Hair follicle dermal papilla cell (primary cell): ENCODE data around the gene DKKL1. TPM values are rescaled to one million over a fixed set of nuclear protein-coding genes. Genes with fewer than 3 reads are reported as not detected.

ENCODE experiments used
- total RNA-seq: library from RNA; depleted of rRNA; stranded (reverse); fragments of >200 nt; gene quantifications from 2 replicates; pipeline ENCODE4 v1.2.3, GENCODE V29; 2012

DKKL1 gene
- total RNA-seq: 0.49 TPM in 1 of 2 replicates, not detected in the other

GRCh38 chr19:49363268-49364082, at the start of gene DKKL1:
Gene DKKL1, plus strand, starts transcription at chr19:49363877. Its CDS starts 122 bp downstream, at chr19:49363999.

GRCh38 chr19:49324801-49325576, 38.7 kb upstream of the DKKL1 start, which contains the start of gene SLC6A16:
Gene SLC6A16, minus strand, starts transcription at chr19:49325191. Its CDS starts 13,844 bp downstream, at chr19:49311347.

GRCh38 chr19:49335071-49335783, 28.4 kb upstream of the DKKL1 start, which contains the start of gene CD37:
Gene CD37, plus strand, starts transcription at chr19:49335406. Its CDS starts 135 bp downstream, at chr19:49335541.

GRCh38 chr19:49362048-49362928, 1.4 kb upstream of the DKKL1 start, which contains the start of gene TEAD2:
Gene TEAD2, minus strand, starts transcription at chr19:49362416. Its CDS starts 2,341 bp downstream, at chr19:49360075.

GRCh38 chr19:49387936-49388372, 24.3 kb downstream of the DKKL1 start, which contains the start of gene KASH5:
Gene KASH5, plus strand, starts transcription at chr19:49388249. Its CDS starts 2,635 bp downstream, at chr19:49390884.

GRCh38 chr19:49423071-49423984, 59.7 kb downstream of the DKKL1 start, which contains the start of gene PTH2:
Gene PTH2, minus strand, starts transcription at chr19:49423441. Its CDS starts 102 bp downstream, at chr19:49423339.

Other genes with a start within 250 kb of the DKKL1 start
- gene LIN7B, start 249.5 kb upstream of the DKKL1 start, total RNA-seq: 5.2 and 6.0 TPM in 2 replicates
- gene C19orf73, start 244.7 kb upstream of the DKKL1 start, total RNA-seq: 0.36 TPM in 1 of 2 replicates, not detected in the other
- gene PPFIA3, start 244.3 kb upstream of the DKKL1 start, total RNA-seq: 1.8 and 2.4 TPM in 2 replicates
- not detected in 2 replicates for gene HRC, start 208.5 kb upstream of the DKKL1 start, total RNA-seq
- 32.6 and 32.7 TPM in 2 replicates for gene TRPM4, start 206.1 kb upstream of the DKKL1 start, total RNA-seq
- gene SLC6A16, start 38.7 kb upstream of the DKKL1 start, total RNA-seq: 0.12 and 0.16 TPM in 2 replicates
- gene CD37, start 28.5 kb upstream of the DKKL1 start, total RNA-seq: not detected in 2 replicates
- 36.8 and 42.8 TPM in 2 replicates for gene TEAD2, start 1.5 kb upstream of the DKKL1 start, total RNA-seq
- not detected in 2 replicates for gene KASH5, start 24.4 kb downstream of the DKKL1 start, total RNA-seq
- gene PTH2, start 59.6 kb downstream of the DKKL1 start, total RNA-seq: not detected in 2 replicates
- not detected in 2 replicates for gene GFY, start 61.5 kb downstream of the DKKL1 start, total RNA-seq
- 0.16 and 0.36 TPM in 2 replicates for gene SLC17A7, start 77.7 kb downstream of the DKKL1 start, total RNA-seq
- 65.1 and 68.2 TPM in 2 replicates for gene PIH1D1, start 87.9 kb downstream of the DKKL1 start, total RNA-seq
- gene ALDH16A1, start 89.3 kb downstream of the DKKL1 start, total RNA-seq: 36.0 and 39.0 TPM in 2 replicates
- 12.1 and 12.7 TPM in 2 replicates for gene FLT3LG, start 110.3 kb downstream of the DKKL1 start, total RNA-seq
- 1,679 and 1,804 TPM in 2 replicates for gene RPL13A, start 123.7 kb downstream of the DKKL1 start, total RNA-seq
- gene RPS11, start 132.6 kb downstream of the DKKL1 start, total RNA-seq: 1,616 and 1,768 TPM in 2 replicates
- 76.9 and 77.5 TPM in 2 replicates for gene FCGRT, start 148.8 kb downstream of the DKKL1 start, total RNA-seq
- 155 and 167 TPM in 2 replicates for gene RCN3, start 164.1 kb downstream of the DKKL1 start, total RNA-seq
- 46.8 and 50.1 TPM in 2 replicates for gene NOSIP, start 216.7 kb downstream of the DKKL1 start, total RNA-seq
- gene PRRG2, start 217.4 kb downstream of the DKKL1 start, total RNA-seq: 2.2 TPM in 1 of 2 replicates, not detected in the other
- 3.9 and 4.4 TPM in 2 replicates for gene PRR12, start 227.3 kb downstream of the DKKL1 start, total RNA-seq